ENCODE measurements around the gene SVEP1. TPM values are rescaled to one million over a fixed set of nuclear protein-coding genes. Genes with fewer than 3 reads are reported as not detected.

SVEP1 gene
- total RNA-seq, 1 donor from 2014 or later = 41.8 TPM

DNA sequence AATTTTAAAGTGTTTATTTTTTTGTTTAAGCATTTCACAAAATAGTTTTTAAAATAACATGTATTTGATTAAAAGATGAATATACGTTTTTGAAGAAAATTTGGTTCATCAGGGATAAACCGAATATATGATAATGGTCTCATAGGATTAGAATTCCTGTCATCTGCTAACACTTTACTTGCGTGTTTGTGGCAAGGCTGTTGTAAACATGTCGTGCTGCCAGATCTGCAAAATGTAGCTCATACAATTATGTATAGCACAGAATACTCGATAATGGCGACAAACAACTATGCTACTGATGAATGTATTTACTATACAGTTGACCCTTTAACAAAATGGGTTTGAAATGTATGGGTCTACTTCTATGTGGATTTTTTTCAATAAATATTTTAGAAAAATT is 234.7 kb downstream of the SVEP1 start:
- DNase-seq (ENCODE audit: low spot score in 2 of 2) = no peak
- Histone ChIP-seq H3K36me3 (no peaks in the 10 kb centered on the region), H3K27me3 (no peaks in the 10 kb centered on the region), H3K9me3 (no peaks in the 10 kb centered on the region), H3K4me1 (no peaks in the 10 kb centered on the region), H3K27ac (no peak overlapping the region), H3K4me3 (no peak overlapping the region)
- TF ChIP-seq, protein P1, sequence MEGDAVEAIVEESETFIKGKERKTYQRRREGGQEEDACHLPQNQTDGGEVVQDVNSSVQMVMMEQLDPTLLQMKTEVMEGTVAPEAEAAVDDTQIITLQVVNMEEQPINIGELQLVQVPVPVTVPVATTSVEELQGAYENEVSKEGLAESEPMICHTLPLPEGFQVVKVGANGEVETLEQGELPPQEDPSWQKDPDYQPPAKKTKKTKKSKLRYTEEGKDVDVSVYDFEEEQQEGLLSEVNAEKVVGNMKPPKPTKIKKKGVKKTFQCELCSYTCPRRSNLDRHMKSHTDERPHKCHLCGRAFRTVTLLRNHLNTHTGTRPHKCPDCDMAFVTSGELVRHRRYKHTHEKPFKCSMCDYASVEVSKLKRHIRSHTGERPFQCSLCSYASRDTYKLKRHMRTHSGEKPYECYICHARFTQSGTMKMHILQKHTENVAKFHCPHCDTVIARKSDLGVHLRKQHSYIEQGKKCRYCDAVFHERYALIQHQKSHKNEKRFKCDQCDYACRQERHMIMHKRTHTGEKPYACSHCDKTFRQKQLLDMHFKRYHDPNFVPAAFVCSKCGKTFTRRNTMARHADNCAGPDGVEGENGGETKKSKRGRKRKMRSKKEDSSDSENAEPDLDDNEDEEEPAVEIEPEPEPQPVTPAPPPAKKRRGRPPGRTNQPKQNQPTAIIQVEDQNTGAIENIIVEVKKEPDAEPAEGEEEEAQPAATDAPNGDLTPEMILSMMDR (IDR thresholded peaks at IDR 0.05) = no peak
- intact Hi-C loops (cut with DNase I) = no loop called here

GRCh38 chr9:110343551-110343950 is 236.0 kb downstream of the SVEP1 start:
- no peak for DNase-seq (ENCODE audit: low spot score in 2 of 2)
- Histone ChIP-seq H3K27me3 (no peaks in the 10 kb centered on the region), H3K4me3 (no peak overlapping the region), H3K4me1 (no peaks in the 10 kb centered on the region), H3K9me3 (no peaks in the 10 kb centered on the region), H3K36me3 (no peaks in the 10 kb centered on the region), H3K27ac (no peak overlapping the region)
- intact Hi-C loops (cut with DNase I) = no loop called here
- TF ChIP-seq, protein P1 (IDR thresholded peaks at IDR 0.05) = no peak

GRCh38 chr9:110340306-110340705 is 239.2 kb downstream of the SVEP1 start:
- DNase-seq (ENCODE audit: low spot score in 2 of 2) = no peak
- Histone ChIP-seq H3K4me1 (no peaks in the 10 kb centered on the region), H3K27ac (no peak overlapping the region), H3K9me3 (no peaks in the 10 kb centered on the region), H3K27me3 (no peaks in the 10 kb centered on the region), H3K4me3 (no peak overlapping the region), H3K36me3 (no peaks in the 10 kb centered on the region)
- intact Hi-C loops (cut with DNase I) = no loop called here
- TF ChIP-seq, protein P1 (IDR thresholded peaks at IDR 0.05) = no peak

DNA sequence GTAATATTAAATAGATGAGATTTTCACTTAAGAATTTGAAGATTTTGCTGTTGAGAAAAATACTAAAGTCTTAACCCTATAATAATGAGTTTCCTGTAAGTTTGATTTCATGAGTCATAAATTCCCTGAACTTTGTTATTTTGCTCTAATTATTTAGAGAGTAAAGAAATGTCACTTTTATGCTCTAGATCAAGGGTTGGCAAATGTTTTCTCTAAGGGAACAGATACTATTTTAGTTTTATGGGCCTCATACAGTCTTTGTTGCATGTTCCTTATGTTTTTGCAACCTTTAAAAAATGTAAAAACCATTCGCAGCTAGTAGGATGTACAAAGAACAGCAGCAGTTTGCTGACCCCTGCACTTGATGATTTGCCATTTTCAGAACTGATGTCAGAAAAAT is 241.4 kb downstream of the SVEP1 start:
- Histone ChIP-seq H3K36me3 (no peaks in the 10 kb centered on the region), H3K4me3 (no peak overlapping the region), H3K27ac (no peak overlapping the region), H3K27me3 (no peaks in the 10 kb centered on the region), H3K4me1 (no peaks in the 10 kb centered on the region), H3K9me3 (no peaks in the 10 kb centered on the region)
- TF ChIP-seq, protein P1 (IDR thresholded peaks at IDR 0.05) = no peak
- intact Hi-C loops (cut with DNase I) = no loop called here
- DNase-seq (ENCODE audit: low spot score in 2 of 2) = no peak

DNA sequence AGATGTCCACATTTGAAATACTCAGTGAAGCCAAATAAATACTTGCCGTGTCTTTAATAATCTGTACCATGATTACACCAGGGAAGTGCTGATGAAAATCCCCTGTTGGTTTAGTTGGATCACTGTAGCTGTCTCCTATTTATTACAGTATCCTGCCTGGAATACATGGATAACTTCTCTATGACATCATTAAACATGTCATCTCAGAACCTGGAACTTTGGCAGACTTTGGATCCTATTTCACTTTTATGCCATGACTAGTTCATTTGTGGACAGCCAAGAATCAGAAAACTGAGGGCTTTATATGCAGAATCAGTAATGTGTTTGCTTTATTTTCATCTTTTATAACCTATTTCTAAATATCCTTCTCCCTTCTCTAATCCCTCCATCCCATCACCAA is 241.8 kb downstream of the SVEP1 start, which contains the start of gene TXNDC8:
Gene TXNDC8, minus strand, starts transcription at position 137 of the 400 bp plus-strand sequence.
- TF ChIP-seq, protein P1 (IDR thresholded peaks at IDR 0.05) = no peak
- H3K4me1 ChIP-seq = no peaks in the 10 kb centered on the region

DNA sequence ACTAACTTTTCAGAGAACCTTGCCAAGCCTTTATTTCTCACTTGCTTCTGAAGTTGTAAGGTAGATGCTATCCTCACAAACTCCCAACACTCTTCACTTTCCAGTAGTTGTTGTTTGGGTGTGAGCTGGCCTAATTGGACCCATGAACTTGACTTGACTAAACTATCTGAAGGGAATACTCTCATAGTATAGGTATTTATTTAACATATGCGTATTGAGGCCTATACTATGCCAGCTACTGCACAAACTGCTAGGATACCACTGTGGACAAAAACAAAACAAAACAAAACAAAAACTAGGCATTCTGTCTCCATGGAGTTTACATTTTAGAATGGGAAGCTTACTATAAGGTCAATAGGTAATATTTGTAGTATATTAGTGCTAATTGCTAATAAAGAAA is 243.2 kb downstream of the SVEP1 start:
- TF ChIP-seq, protein P1 (IDR thresholded peaks at IDR 0.05) = no peak
- DNase-seq (ENCODE audit: low spot score in 2 of 2) = no peak
- no peaks in the 10 kb centered on the region for H3K36me3 ChIP-seq
- H3K27ac ChIP-seq = no peak overlapping the region
- H3K9me3 ChIP-seq = no peaks in the 10 kb centered on the region
- intact Hi-C loops (cut with DNase I) = no loop called here
- no peaks in the 10 kb centered on the region for H3K27me3 ChIP-seq
- no peaks in the 10 kb centered on the region for H3K4me1 ChIP-seq
- H3K4me3 ChIP-seq = no peak overlapping the region

More for the DNA sequence above, 241.8 kb downstream of the SVEP1 start, which contains the start of gene TXNDC8:
- DNase-seq (ENCODE audit: low spot score in 2 of 2) = no peak
- H3K9me3 ChIP-seq = no peaks in the 10 kb centered on the region
- intact Hi-C loops (cut with DNase I) = no loop called here
- H3K27ac ChIP-seq = no peak within 1 kb of the TSS
- no peak within 1 kb of the TSS for H3K4me3 ChIP-seq
- H3K36me3 ChIP-seq = no peaks in the 10 kb centered on the region
- H3K27me3 ChIP-seq = no peaks in the 10 kb centered on the region
